Heart right ventricle (tissue), 16 donors: ENCODE data around the gene CCDC85B. TPM values are rescaled to one million over a fixed set of nuclear protein-coding genes. Genes with fewer than 3 reads are reported as not detected.
A peak's percentile ranks its signal among the peaks of the same experiment; 100 is the strongest.

Experiments used
- ATAC-seq, 8 donors: fragments of 200-7000 bp; cut with Tn5 transposase; one replicate each; pipeline ENCODE4 v1.9.1; 2020; ENCODE audit warnings: mild to moderate bottlenecking in 8 of 8, moderate library complexity in 8 of 8, moderate number of reproducible peaks in 1 of 8
- DNase-seq, 2 donors: peaks; one replicate each; pipeline ENCODE4 v3.0.0-alpha.2; 2020
- H3K27ac ChIP-seq, 10 donors: fragments of 200-600 bp; sonication (generic) in 2 of 10; one replicate each; pipeline versions ENCODE4 v1.5.0 to v1.8.0; 2020 to 2022; ENCODE audit warnings: mild to moderate bottlenecking in 3 of 10
- H3K27me3 ChIP-seq, 7 donors: fragments of 200-600 bp; one replicate each; pipeline ENCODE4 v1.8.0; 2021 to 2022; ENCODE audit warnings: mild to moderate bottlenecking in 2 of 7
- H3K36me3 ChIP-seq, 9 donors: fragments of 200-600 bp; sonication (generic) in 1 of 9; one replicate each; pipeline versions ENCODE4 v1.5.0 to v1.8.0; 2020 to 2022; ENCODE audit warnings: mild to moderate bottlenecking in 2 of 9
- H3K4me1 ChIP-seq, 9 donors: fragments of 200-600 bp; sonication (generic) in 1 of 9; one replicate each; pipeline versions ENCODE4 v1.5.0 to v1.8.0; 2020 to 2022; ENCODE audit warnings: mild to moderate bottlenecking in 4 of 9
- H3K4me3 ChIP-seq, 10 donors: fragments of 200-600 bp; sonication (generic) in 2 of 10; one replicate each; pipeline versions ENCODE4 v1.5.0 to v1.8.0; 2020 to 2022; ENCODE audit warnings: mild to moderate bottlenecking in 7 of 10, moderate library complexity in 2 of 10
- H3K9me3 ChIP-seq, 11 donors: fragments of 200-600 bp in 10 of 11; sonication (generic) in 2 of 11; one replicate each; pipeline versions ENCODE4 v1.5.0 to v1.8.0; 2013 to 2022; ENCODE audit warnings: mild to moderate bottlenecking in 2 of 11, control low read depth in 1 of 11, moderate library complexity in 1 of 11
- CTCF ChIP-seq, 9 donors: fragments of 200-600 bp; sonication (generic) in 2 of 9; IDR thresholded peaks; one replicate each; pipeline versions ENCODE4 v1.5.0 to v1.8.0; 2021 to 2022; ENCODE audit warnings: antibody characterized with exemption in 9 of 9, mild to moderate bottlenecking in 5 of 9, moderate library complexity in 1 of 9
- WGBS, 2 donors: extraction: QIAGEN DNeasy Blood & Tissue Kit; methylation state at CpG; one replicate each; pipeline ENCODE4 v1.1.7; 2013; ENCODE audit warnings: inconsistent platforms in 1 of 2; 5-methylcytosine and 5-hydroxymethylcytosine counted together
- intact Hi-C, 10 donors: fragments of 100-400 bp; cut with DNase I; formaldehyde crosslinking; loops; one replicate each; pipeline versions ENCODE4 v1.11.1 to v1.14.2; 2022
- polyA plus RNA-seq, 2 donors: library from polyadenylated mRNA; stranded (reverse); fragments of 200-250 nt; gene quantifications; one replicate each; pipeline ENCODE4 v1.2.3, GENCODE V29; 2013
- total RNA-seq, 10 donors: library from RNA; stranded (reverse); fragmentation: NEBNext Ultra II Directional in 3 of 10; extraction: Animal tissue kit (Norgen Biotek cat#: 25700) in 3 of 10; gene quantifications; one replicate each; pipeline versions ENCODE4 v1.2.1 to v1.2.4, GENCODE V29; 2021 to 2023
- donor health status: Arrhythmogenic right ventricular cardiomyopathy.
- donor health status: ischemic (EF 13 %, LVEDD 7.1; RV severe dilation, severe dysfunction).
- donor health status: healthy with polysubstance abuse.
- donor health status: DM: no; HTN: yes; CAD: no.
- donor health status: DM: no; HTN: no; CAD: no.
- donor health status: ischemic (EF 25% LVEDD 6.9; RV normal size, moderate dysfunction).
- donor health status: ischemic (EF 25% LVEDD 5.7; RV mildly dilated, moderate dysfunction).
- donor health status: healthy.
- donor health status: DM: yes; HTN: yes; CAD: no.
- donor health status: Ischemic cardiomyopathy.
- donor health status: ischemic (EF 35%, LVEDD 5.7; RV mildly dilated, moderate dysfunction).
- donor health status: nonischemic (EF 11% LVEDD 7.7; RV severe dilation, severe dysfunction).
- donor health status: DM: yes; HTN: yes; CAD: no.
- donor health status: PGD.
- donor health status: ischemic (EF 29% LVEDD 5.4; RV normal size, mild dysfunction).
- donor health status: nonischemic (EF 23%, LVEDD 6.1; RV moderate dilation, normal function).

Gene CCDC85B
- total and polyA plus RNA-seq, 12 donors, result 22.1 to 69.4 (median 35.4) TPM

DNA sequence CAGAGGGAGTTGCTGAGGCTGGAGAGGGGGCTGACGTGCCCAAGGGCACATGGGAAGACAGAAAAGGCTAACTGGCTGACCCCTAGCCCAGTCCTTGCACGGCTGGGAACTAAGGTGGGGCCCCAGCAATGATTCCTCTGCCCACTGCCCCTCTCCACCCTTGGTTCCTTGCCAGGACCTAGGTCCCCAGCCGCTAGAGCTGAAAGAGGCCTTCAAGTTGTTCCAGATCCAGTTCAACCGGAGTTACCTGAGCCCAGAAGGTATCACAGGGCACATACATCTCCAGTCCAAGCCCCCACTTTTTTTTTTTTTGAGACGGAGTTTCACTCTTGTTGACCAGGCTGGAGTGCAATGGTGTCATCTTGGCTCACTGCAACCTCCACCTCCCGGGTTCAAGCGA lies 10.4 kb upstream of the CCDC85B start:
- intact Hi-C loops, result loop anchor here in 4 of 10 donors (5.0 to 10.0 kb wide), 3 partner anchors 102 to 165 kb away; partner anchors contain the start of gene KAT5 (in 1 of the 4)
- Histone ChIP-seq H3K4me1 (peaks cover 0 to 15% (median 8%) of the 10 kb centered on the region in 9 donors), H3K27ac (peak overlapping the region in 1 of 10 donors; percentile 59), H3K27me3 (no peaks in the 10 kb centered on the region), H3K4me3 (peak overlapping the region in 1 of 10 donors; percentile 39), H3K9me3 (no peaks in the 10 kb centered on the region), H3K36me3 (peaks cover 0 to 34% (median 19%) of the 10 kb centered on the region in 9 donors)
- no peak for TF ChIP-seq CTCF (IDR thresholded peaks at IDR 0.05)
- DNase-seq, result no peak
- no peak for ATAC-seq
- 80 to 82% methylated on average over 7 of the region's 7 CpGs for WGBS, 2 donors

DNA sequence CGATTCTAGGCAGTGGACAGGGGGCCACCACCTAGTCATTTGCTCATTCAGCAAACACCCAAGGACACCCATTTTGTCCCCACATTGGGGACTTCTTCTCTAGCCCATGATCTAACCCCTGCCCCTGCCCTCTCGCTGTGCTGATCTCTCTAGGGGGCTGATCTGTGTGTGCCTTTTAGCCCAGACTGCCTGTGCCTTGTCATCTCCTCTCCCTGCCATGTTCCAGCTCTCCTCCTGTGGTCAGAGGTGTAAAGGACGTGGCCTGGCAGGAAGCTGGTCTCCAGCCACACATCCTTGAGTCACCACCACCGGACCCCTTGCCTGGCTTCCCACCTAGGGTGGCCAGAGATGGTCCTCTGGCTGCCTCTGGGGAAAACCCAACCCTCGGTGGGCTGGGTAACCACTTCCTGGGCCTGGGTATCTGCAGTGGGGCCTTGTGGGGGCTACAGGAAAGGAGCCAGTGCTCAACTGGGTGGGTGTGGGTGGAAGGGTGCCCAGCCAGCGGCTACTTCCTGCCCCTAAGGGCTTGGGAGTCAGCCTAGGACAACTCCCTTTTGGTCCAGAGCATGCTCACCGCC lies 9.5 kb upstream of the CCDC85B start:
- DNase-seq, result no peak
- Histone ChIP-seq H3K27ac (peak overlapping the region in 1 of 10 donors; percentile 47), H3K9me3 (no peaks in the 10 kb centered on the region), H3K27me3 (no peaks in the 10 kb centered on the region), H3K4me1 (peaks cover 0 to 15% (median 8%) of the 10 kb centered on the region in 9 donors), H3K36me3 (peaks cover 0 to 42% (median 19%) of the 10 kb centered on the region in 9 donors), H3K4me3 (peak overlapping the region in 1 of 10 donors; percentile 39)
- TF ChIP-seq CTCF (IDR thresholded peaks at IDR 0.05), result no peak
- WGBS, 2 donors, result 64 to 80% methylated on average over 7 of the region's 7 CpGs
- intact Hi-C loops, result loop anchor here in 4 of 10 donors (5.0 to 10.0 kb wide), 3 partner anchors 101 to 166 kb away; partner anchors contain the start of gene KAT5 (in 1 of the 4)
- no peak for ATAC-seq

DNA sequence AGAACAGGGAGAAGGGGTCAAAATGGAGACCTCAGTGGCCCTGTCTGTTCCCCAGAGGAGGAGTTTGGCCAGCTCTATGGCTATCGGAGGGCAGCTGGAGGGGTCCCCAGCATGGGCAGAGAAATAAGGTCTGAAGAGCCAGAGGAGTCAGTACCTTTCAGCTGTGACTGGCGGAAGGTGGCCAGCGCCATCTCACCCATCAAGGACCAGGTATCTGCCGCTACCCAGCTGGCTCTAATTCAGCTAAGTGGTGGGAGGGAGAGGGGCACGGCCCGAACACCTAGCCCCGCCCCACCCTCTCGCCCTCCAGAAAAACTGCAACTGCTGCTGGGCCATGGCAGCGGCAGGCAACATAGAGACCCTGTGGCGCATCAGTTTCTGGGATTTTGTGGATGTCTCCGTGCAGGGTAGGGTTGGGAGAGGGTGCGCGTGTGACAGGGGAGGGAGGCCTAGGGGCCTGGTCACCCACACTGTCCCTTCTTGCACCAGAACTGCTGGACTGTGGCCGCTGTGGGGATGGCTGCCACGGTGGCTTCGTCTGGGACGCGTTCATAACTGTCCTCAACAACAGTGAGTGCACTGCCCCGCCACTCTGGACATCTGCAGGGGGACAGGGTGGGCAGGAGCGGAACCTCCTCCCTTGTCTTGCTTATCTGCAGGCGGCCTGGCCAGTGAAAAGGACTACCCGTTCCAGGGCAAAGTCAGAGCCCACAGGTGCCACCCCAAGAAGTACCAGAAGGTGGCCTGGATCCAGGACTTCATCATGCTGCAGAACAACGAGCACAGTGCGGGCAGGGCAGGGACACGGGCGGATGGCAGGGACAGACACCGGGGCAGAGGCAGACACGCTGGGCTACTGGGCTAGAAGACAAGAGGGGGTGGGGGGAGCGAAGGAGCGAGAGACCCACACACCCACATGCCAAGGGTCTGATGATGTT lies 8.1 kb upstream of the CCDC85B start:
- H3K9me3 ChIP-seq, result no peaks in the 10 kb centered on the region
- peaks cover 0 to 55% (median 19%) of the 10 kb centered on the region in 9 donors for H3K36me3 ChIP-seq
- H3K27me3 ChIP-seq, result no peaks in the 10 kb centered on the region
- H3K27ac ChIP-seq, result no peak overlapping the region
- H3K4me3 ChIP-seq, result no peak overlapping the region
- 90 to 94% methylated on average over 30 of the region's 30 CpGs for WGBS, 2 donors
- intact Hi-C loops, result loop anchor here in 4 of 10 donors (5.0 to 10.0 kb wide), 3 partner anchors 100 to 168 kb away; partner anchors contain the start of gene KAT5 (in 1 of the 4)
- no peak for ATAC-seq
- no peak for DNase-seq
- peaks cover 1 to 26% (median 14%) of the 10 kb centered on the region in 9 donors for H3K4me1 ChIP-seq
- TF ChIP-seq CTCF (IDR thresholded peaks at IDR 0.05), result no peak
